Urinary bladder (tissue), 4 donors: ENCODE measurements around the gene EHD3. TPM values are rescaled to one million over a fixed set of nuclear protein-coding genes. Genes with fewer than 3 reads are reported as not detected.
A peak's percentile ranks its signal among the peaks of the same experiment; 100 is the strongest.

Experiments
- DNase-seq: peaks from one replicate; pipeline ENCODE4 v3.0.0-alpha.2; 2015; ENCODE audit errors: extremely low spot score
- H3K27ac ChIP-seq: one replicate; pipeline ENCODE4 v1.5.1; 2013; ENCODE audit warnings: low read depth, mild to moderate bottlenecking, moderate library complexity
- H3K36me3 ChIP-seq: one replicate; pipeline ENCODE4 v1.6.1; 2013; ENCODE audit warnings: mild to moderate bottlenecking, moderate library complexity; ENCODE audit not compliant: insufficient read depth
- H3K4me1 ChIP-seq: one replicate; pipeline ENCODE4 v1.6.1; 2013; ENCODE audit warnings: mild to moderate bottlenecking, moderate library complexity; ENCODE audit not compliant: insufficient read depth
- H3K4me3 ChIP-seq: one replicate; pipeline ENCODE4 v1.5.1; 2013; ENCODE audit warnings: low read depth, low read length
- WGBS: extraction: QIAGEN DNeasy Blood & Tissue Kit; methylation state at CpG from one replicate; pipeline ENCODE4 v1.1.7; 2013; 5-methylcytosine and 5-hydroxymethylcytosine counted together
- polyA plus RNA-seq: library from polyadenylated mRNA; stranded (reverse); fragments of 200-250 nt; gene quantifications from one replicate; pipeline ENCODE4 v1.2.3, GENCODE V29; 2013
- total RNA-seq: library from RNA; depleted of rRNA; stranded (reverse); fragments of >200 nt; gene quantifications from one replicate; pipeline ENCODE4 v1.2.3, GENCODE V29; 2014
- donor health status: healthy with polysubstance abuse.
- donor health status: healthy.

The EHD3 gene
- total RNA-seq (8.3 TPM), polyA plus RNA-seq (8.5 TPM)

- Histone ChIP-seq H3K4me3 (peak within 1 kb of the TSS; percentile 71), H3K4me1 (no peaks in the 10 kb centered on the region), H3K36me3 (no peaks in the 10 kb centered on the region), H3K27ac (peak within 1 kb of the TSS; percentile 33)
- DNase-seq: peak; percentile 75
- 2% methylated on average over 74 of the region's 74 CpGs for WGBS
Observed at GRCh38 chr2:31233741-31234682, at the start of gene EHD3. Gene EHD3 (plus strand): TSS chr2:31234152. CDS start chr2:31234622, 470 bp downstream.

- DNase-seq: no peak
- H3K36me3 ChIP-seq: no peaks in the 10 kb centered on the region
- H3K27ac ChIP-seq: no peak overlapping the region
- 85% methylated on average over 4 of the region's 4 CpGs for WGBS
- no peaks in the 10 kb centered on the region for H3K4me1 ChIP-seq
- no peak overlapping the region for H3K4me3 ChIP-seq
Observed at GRCh38 chr2:31187166-31187565, 46.8 kb upstream of the EHD3 start.

- DNase-seq: no peak
- 54% methylated on average over 5 of the region's 5 CpGs for WGBS
- Histone ChIP-seq H3K4me3 (no peak overlapping the region), H3K4me1 (no peaks in the 10 kb centered on the region), H3K27ac (no peak overlapping the region), H3K36me3 (no peaks in the 10 kb centered on the region)
Observed at GRCh38 chr2:31188131-31188530, 45.8 kb upstream of the EHD3 start.

GRCh38 chr2:31189141-31189540, 44.8 kb upstream of the EHD3 start:
- no peaks in the 10 kb centered on the region for H3K36me3 ChIP-seq
- no peak for DNase-seq
- no peak overlapping the region for H3K4me3 ChIP-seq
- no peaks in the 10 kb centered on the region for H3K4me1 ChIP-seq
- 82% methylated on average over 4 of the region's 4 CpGs for WGBS
- H3K27ac ChIP-seq: no peak overlapping the region

- Histone ChIP-seq H3K4me3 (no peak overlapping the region), H3K4me1 (no peaks in the 10 kb centered on the region), H3K36me3 (no peaks in the 10 kb centered on the region), H3K27ac (no peak overlapping the region)
- WGBS: 84% methylated on average over 1 of the region's 1 CpG
- DNase-seq: no peak
Observed at GRCh38 chr2:31190188-31190587, 43.8 kb upstream of the EHD3 start.

- no peak overlapping the region for H3K4me3 ChIP-seq
- H3K36me3 ChIP-seq: no peaks in the 10 kb centered on the region
- DNase-seq: no peak
- no peaks in the 10 kb centered on the region for H3K4me1 ChIP-seq
- H3K27ac ChIP-seq: no peak overlapping the region
- WGBS: 96% methylated on average over 11 of the region's 11 CpGs
Observed at GRCh38 chr2:31191931-31192330, 42.0 kb upstream of the EHD3 start.

- Histone ChIP-seq H3K4me1 (no peaks in the 10 kb centered on the region), H3K4me3 (no peak overlapping the region), H3K27ac (no peak overlapping the region), H3K36me3 (no peaks in the 10 kb centered on the region)
- 94% methylated on average over 2 of the region's 2 CpGs for WGBS
- no peak for DNase-seq
Observed at GRCh38 chr2:31192396-31192795, 41.6 kb upstream of the EHD3 start.

- H3K4me3 ChIP-seq: no peak overlapping the region
- WGBS: 76% methylated on average over 12 of the region's 12 CpGs
- H3K27ac ChIP-seq: no peak overlapping the region
- H3K4me1 ChIP-seq: no peaks in the 10 kb centered on the region
- H3K36me3 ChIP-seq: no peaks in the 10 kb centered on the region
- no peak for DNase-seq
Observed at GRCh38 chr2:31192851-31193392, 41.0 kb upstream of the EHD3 start.

GRCh38 chr2:31193806-31194205, 40.1 kb upstream of the EHD3 start:
- H3K27ac ChIP-seq: no peak overlapping the region
- DNase-seq: no peak
- H3K36me3 ChIP-seq: no peaks in the 10 kb centered on the region
- H3K4me1 ChIP-seq: no peaks in the 10 kb centered on the region
- no peak overlapping the region for H3K4me3 ChIP-seq
- WGBS: 89% methylated on average over 4 of the region's 4 CpGs

GRCh38 chr2:31196622-31197021, 37.3 kb upstream of the EHD3 start:
- Histone ChIP-seq H3K36me3 (no peaks in the 10 kb centered on the region), H3K27ac (no peak overlapping the region), H3K4me1 (no peaks in the 10 kb centered on the region), H3K4me3 (no peak overlapping the region)
- no peak for DNase-seq
- WGBS: 91% methylated on average over 2 of the region's 2 CpGs

- H3K36me3 ChIP-seq: no peaks in the 10 kb centered on the region
- H3K27ac ChIP-seq: no peak overlapping the region
- H3K4me1 ChIP-seq: no peaks in the 10 kb centered on the region
- no peak overlapping the region for H3K4me3 ChIP-seq
- DNase-seq: no peak
- 77% methylated on average over 4 of the region's 4 CpGs for WGBS
Observed at GRCh38 chr2:31197166-31197565, 36.8 kb upstream of the EHD3 start.

GRCh38 chr2:31197669-31198068, 36.3 kb upstream of the EHD3 start:
- no peak for DNase-seq
- Histone ChIP-seq H3K4me3 (no peak overlapping the region), H3K36me3 (no peaks in the 10 kb centered on the region), H3K4me1 (no peaks in the 10 kb centered on the region), H3K27ac (no peak overlapping the region)
- 97% methylated on average over 2 of the region's 2 CpGs for WGBS

GRCh38 chr2:31199206-31199605, 34.7 kb upstream of the EHD3 start:
- no peak overlapping the region for H3K4me3 ChIP-seq
- no peak overlapping the region for H3K27ac ChIP-seq
- H3K4me1 ChIP-seq: no peaks in the 10 kb centered on the region
- WGBS: 87% methylated on average over 4 of the region's 4 CpGs
- H3K36me3 ChIP-seq: no peaks in the 10 kb centered on the region
- no peak for DNase-seq

- H3K4me1 ChIP-seq: no peaks in the 10 kb centered on the region
- 96% methylated on average over 9 of the region's 9 CpGs for WGBS
- no peak for DNase-seq
- H3K27ac ChIP-seq: no peak overlapping the region
- no peaks in the 10 kb centered on the region for H3K36me3 ChIP-seq
- H3K4me3 ChIP-seq: no peak overlapping the region
Observed at GRCh38 chr2:31200972-31201371, 33.0 kb upstream of the EHD3 start.
